ENCODE results near the gene HECTD4.

Gene HECTD4

DNA sequence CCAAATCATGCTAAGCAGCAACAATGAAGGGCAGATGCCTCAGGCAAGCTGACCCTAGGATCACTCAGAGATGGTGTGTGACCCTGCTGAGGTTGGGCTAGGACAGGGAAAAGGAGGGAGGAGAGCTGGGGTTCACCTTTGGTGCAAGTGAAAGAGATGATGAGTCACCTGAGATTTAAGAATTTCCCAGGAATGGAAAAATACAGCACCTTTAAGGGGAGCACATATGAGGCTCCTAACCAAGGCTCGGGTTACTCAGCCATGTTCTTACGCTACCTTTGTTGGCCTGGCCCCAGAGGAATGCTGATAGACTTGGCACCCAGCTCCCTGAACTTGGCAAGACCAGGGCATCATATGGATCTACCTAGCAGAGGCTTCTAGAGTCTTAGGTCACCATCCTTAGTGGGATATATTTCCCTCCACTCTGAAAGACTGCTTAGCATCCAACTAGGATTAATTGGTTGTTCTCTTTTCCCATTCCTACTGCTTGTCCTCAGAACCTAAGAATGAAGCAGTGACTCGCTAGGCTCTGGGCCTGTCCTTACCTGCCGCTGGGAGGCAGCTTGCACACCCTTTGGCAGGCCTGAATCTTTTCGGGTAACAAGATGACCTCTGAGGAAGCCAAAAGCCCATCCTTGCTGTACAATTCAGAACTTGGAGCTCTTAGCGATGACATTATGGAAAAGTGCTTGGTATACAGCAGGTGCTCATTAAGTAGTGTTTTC, 269.7 kb downstream of the HECTD4 start:
- no peak overlapping the region; the same call in 1 of the 2 replicates for H3K27ac ChIP-seq
- TF ChIP-seq, protein P1, sequence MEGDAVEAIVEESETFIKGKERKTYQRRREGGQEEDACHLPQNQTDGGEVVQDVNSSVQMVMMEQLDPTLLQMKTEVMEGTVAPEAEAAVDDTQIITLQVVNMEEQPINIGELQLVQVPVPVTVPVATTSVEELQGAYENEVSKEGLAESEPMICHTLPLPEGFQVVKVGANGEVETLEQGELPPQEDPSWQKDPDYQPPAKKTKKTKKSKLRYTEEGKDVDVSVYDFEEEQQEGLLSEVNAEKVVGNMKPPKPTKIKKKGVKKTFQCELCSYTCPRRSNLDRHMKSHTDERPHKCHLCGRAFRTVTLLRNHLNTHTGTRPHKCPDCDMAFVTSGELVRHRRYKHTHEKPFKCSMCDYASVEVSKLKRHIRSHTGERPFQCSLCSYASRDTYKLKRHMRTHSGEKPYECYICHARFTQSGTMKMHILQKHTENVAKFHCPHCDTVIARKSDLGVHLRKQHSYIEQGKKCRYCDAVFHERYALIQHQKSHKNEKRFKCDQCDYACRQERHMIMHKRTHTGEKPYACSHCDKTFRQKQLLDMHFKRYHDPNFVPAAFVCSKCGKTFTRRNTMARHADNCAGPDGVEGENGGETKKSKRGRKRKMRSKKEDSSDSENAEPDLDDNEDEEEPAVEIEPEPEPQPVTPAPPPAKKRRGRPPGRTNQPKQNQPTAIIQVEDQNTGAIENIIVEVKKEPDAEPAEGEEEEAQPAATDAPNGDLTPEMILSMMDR (IDR thresholded peaks at IDR 0.05), result no peak
- no peak for TF ChIP-seq ZFX (IDR thresholded peaks at IDR 0.05; ENCODE audit: borderline replicate concordance)

DNA sequence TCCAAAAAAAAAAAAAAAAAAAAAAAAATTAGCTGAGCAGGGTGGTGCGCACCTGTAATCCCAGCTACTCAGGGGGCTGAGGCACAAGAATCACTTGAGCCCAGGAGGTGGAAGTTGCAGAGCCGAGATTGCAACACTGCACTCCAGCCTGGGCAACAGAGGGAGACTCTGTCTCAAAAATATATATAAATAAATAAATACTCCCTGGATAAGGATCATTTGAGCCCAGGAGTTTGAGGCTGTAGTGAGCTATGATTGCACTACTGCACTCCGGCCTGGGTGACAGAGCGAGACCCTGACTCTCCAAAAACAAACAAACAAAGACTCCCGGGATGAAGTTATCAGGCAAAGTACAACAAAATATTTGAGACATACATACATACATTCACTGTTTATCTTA, 270.3 kb downstream of the HECTD4 start:
- H3K27ac ChIP-seq, result no peak overlapping the region; the same call in 1 of the 2 replicates
- TF ChIP-seq, protein P1 (IDR thresholded peaks at IDR 0.05), result no peak
- TF ChIP-seq ZFX (IDR thresholded peaks at IDR 0.05; ENCODE audit: borderline replicate concordance), result no peak

DNA sequence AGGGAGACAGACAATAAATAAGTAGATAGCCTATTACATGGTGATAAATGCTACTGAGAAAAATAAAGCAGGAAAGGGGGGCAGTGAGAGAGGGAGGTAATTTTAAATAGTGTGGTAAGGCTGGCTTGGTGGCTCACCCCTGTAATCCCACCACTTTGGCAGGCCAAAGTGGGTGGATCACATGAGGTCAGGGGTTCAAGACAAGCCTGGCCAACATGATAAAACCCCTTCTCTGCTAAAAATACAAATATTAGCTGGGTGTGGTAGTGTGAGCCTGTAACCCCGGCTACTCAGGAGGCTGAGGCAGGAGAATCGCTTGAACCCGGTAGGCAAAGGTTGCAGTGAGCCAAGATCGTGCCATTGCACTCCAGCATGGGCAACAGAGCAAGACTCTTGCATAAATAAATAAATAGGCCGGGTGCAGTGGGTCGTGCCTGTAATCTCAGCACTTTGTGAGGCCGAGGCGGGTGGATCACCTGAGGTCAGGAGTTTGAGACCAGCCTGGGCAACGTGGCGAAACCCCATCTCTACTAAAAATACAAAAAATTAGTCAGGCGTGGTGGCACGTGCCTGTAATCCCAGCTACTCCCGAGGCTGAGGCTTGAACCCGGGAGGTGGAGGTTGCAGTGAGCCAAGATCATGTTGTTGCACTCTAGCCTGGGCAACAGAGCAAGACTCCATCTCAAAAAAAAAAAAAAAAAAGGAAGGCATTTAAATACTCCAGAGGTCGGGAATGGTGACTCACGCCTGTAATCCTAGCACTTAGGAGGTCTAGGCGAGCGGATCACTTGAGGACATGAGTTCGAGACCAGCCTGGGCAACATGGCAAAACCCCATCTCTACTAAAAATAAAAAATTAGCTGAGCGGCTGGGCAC, 271.2 kb downstream of the HECTD4 start:
- peak overlapping the region; percentile 91 for H3K27ac ChIP-seq
